ENCODE results near the gene CACNA1G. TPM values are rescaled to one million over a fixed set of nuclear protein-coding genes. Genes with fewer than 3 reads are reported as not detected.
A peak's percentile ranks its signal among the peaks of the same experiment; 100 is the strongest.

The CACNA1G gene
- total RNA-seq, 1 donor from 2014 or later, result 0.27 TPM

- no peaks in the 10 kb centered on the region for H3K79me2 ChIP-seq (ENCODE audit: insufficient read depth, low read length)
- DNase-seq (ENCODE audit: low read depth) (no peak), FAIRE-seq (no peak)
- TF ChIP-seq, protein P1, sequence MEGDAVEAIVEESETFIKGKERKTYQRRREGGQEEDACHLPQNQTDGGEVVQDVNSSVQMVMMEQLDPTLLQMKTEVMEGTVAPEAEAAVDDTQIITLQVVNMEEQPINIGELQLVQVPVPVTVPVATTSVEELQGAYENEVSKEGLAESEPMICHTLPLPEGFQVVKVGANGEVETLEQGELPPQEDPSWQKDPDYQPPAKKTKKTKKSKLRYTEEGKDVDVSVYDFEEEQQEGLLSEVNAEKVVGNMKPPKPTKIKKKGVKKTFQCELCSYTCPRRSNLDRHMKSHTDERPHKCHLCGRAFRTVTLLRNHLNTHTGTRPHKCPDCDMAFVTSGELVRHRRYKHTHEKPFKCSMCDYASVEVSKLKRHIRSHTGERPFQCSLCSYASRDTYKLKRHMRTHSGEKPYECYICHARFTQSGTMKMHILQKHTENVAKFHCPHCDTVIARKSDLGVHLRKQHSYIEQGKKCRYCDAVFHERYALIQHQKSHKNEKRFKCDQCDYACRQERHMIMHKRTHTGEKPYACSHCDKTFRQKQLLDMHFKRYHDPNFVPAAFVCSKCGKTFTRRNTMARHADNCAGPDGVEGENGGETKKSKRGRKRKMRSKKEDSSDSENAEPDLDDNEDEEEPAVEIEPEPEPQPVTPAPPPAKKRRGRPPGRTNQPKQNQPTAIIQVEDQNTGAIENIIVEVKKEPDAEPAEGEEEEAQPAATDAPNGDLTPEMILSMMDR (IDR thresholded peaks at IDR 0.05; ENCODE audit: insufficient read depth, low read depth, low read length), result no peak
- peaks cover 36% of the 10 kb centered on the region for H3K27me3 Mint-ChIP-seq (ENCODE audit: low read depth, unreplicated experiment)
- no peak overlapping the region for H3K4me2 ChIP-seq (ENCODE audit: low read length)
- no peaks in the 10 kb centered on the region for H4K20me1 ChIP-seq (ENCODE audit: insufficient read depth, low read length)
- no peak overlapping the region for H3K27ac ChIP-seq (ENCODE audit: low read depth, low read length)
- H3K36me3 Mint-ChIP-seq (ENCODE audit: low read depth, unreplicated experiment), result peaks cover 9% of the 10 kb centered on the region
- no peak overlapping the region for H2AFZ ChIP-seq (ENCODE audit: low read depth, low read length)
- no peak overlapping the region for H3K4me3 Mint-ChIP-seq (ENCODE audit: unreplicated experiment)
- H3K9me3 Mint-ChIP-seq (ENCODE audit: unreplicated experiment), result peaks cover 3% of the 10 kb centered on the region
- no peaks in the 10 kb centered on the region for H3K9me3 ChIP-seq (ENCODE audit: insufficient read depth, low read depth, low read length)
- no peak overlapping the region for H3K4me3 ChIP-seq (ENCODE audit: insufficient read depth, low read depth, low read length)
- peaks cover 16% of the 10 kb centered on the region for H3K4me1 ChIP-seq (ENCODE audit: insufficient read depth, low read length)
- H3K36me3 ChIP-seq (ENCODE audit: insufficient read depth, low read length), result no peaks in the 10 kb centered on the region
- H3K27me3 ChIP-seq (ENCODE audit: insufficient read depth, low read length), result no peaks in the 10 kb centered on the region
- H3K27ac Mint-ChIP-seq (ENCODE audit: unreplicated experiment), result no peak overlapping the region
- peaks cover 7% of the 10 kb centered on the region for H3K4me1 Mint-ChIP-seq (ENCODE audit: low read depth, unreplicated experiment)
- H3K9ac ChIP-seq (ENCODE audit: low read length), result no peak overlapping the region
These were observed 20.6 kb upstream of the CACNA1G start for GRCh38 chr17:50539762-50540559.

DNA sequence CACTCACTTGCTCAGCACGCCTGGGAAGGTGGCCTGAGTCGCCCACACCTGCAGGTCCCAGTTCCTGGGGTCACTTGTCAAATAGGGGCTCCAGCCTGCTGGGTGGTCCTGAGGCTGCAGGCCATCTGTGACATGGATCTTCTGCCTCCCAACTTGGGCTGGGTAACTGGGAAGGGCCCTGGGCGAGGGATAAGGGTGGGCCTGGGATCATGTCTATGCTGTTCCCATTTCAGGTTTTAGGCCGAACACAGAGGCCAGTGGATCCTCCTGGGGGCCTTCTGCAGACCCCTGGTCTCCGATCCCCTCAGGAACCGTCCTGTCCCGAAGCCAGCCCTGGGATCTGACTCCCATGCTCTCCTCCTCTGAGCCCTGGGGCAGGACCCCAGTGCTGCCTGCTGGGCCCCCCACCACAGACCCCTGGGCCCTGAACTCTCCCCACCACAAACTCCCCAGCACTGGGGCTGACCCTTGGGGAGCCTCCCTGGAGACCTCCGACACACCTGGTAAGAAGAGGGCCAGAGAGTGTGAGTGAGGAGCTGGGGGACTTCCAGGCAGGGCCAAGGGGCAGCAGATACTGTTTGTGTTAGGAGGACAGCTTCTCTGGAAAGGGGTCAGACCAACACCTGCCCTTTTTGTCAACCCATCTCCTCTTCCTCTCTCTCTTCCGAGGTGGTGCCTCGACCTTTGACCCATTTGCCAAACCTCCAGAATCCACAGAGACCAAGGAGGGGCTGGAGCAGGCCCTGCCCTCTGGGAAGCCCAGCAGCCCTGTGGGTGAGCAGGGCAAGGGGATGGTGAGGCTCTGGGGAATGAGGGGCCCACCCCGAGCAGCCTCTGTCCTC, 19.7 kb upstream of the CACNA1G start:
- TF ChIP-seq, protein P1 (IDR thresholded peaks at IDR 0.05; ENCODE audit: insufficient read depth, low read depth, low read length), result no peak
- no peak for TF ChIP-seq EZH2 (IDR thresholded peaks at IDR 0.05; ENCODE audit: insufficient read depth, low read length)
- Histone ChIP-seq H2AFZ (ENCODE audit: low read depth, low read length) (no peak overlapping the region), H3K9ac (ENCODE audit: low read length) (no peak overlapping the region), H3K9me3 (ENCODE audit: insufficient read depth, low read depth, low read length) (no peaks in the 10 kb centered on the region), H3K4me3 (ENCODE audit: insufficient read depth, low read depth, low read length) (no peak overlapping the region), H3K36me3 (ENCODE audit: insufficient read depth, low read length) (no peaks in the 10 kb centered on the region), H3K4me2 (ENCODE audit: low read length) (peak overlapping the region; percentile 96), H3K27me3 (ENCODE audit: insufficient read depth, low read length) (no peaks in the 10 kb centered on the region), H3K4me1 (ENCODE audit: insufficient read depth, low read length) (peaks cover 16% of the 10 kb centered on the region), H4K20me1 (ENCODE audit: insufficient read depth, low read length) (no peaks in the 10 kb centered on the region), H3K27ac (ENCODE audit: low read depth, low read length) (no peak overlapping the region), H3K79me2 (ENCODE audit: insufficient read depth, low read length) (no peaks in the 10 kb centered on the region)
- Mint-ChIP-seq H3K27ac (ENCODE audit: unreplicated experiment) (no peak overlapping the region), H3K4me3 (ENCODE audit: unreplicated experiment) (peak overlapping the region; percentile 62), H3K27me3 (ENCODE audit: low read depth, unreplicated experiment) (peaks cover 36% of the 10 kb centered on the region), H3K4me1 (ENCODE audit: low read depth, unreplicated experiment) (peaks cover 7% of the 10 kb centered on the region), H3K36me3 (ENCODE audit: low read depth, unreplicated experiment) (peaks cover 5% of the 10 kb centered on the region), H3K9me3 (ENCODE audit: unreplicated experiment) (peaks cover 3% of the 10 kb centered on the region)
- DNase-seq (ENCODE audit: low read depth), result no peak
- FAIRE-seq, result no peak
